ENCODE data around the gene CFAP210. TPM values are rescaled to one million over a fixed set of nuclear protein-coding genes. Genes with fewer than 3 reads are reported as not detected.

CFAP210 gene
- total and polyA plus RNA-seq, 10 of the 15 experiments (the other 5 are each of a cell fraction or from before 2014, with no cell fraction given): not detected

GRCh38 chr2:169670937-169671336 lies 23.3 kb downstream of the CFAP210 start (continued):
- TF ChIP-seq SPI1 (IDR thresholded peaks at IDR 0.05; ENCODE audit: borderline replicate concordance, insufficient read depth, low read depth, low read length) (no peak), NFXL1 (IDR thresholded peaks at IDR 0.05; ENCODE audit: borderline replicate concordance) (no peak)

- SMC1A ChIA-PET (ENCODE audit: uncharacterized antibody, unreplicated experiment): interaction anchor here (0.8 to 1.0 kb wide), 3 partner anchors 28 to 41 kb away, joined by 3 read pairs; no protein-coding TSS in a partner anchor
- RAD21 ChIA-PET (ENCODE audit: unreplicated experiment): interaction anchor here (1.4 kb wide), 1 partner anchor 95 kb away, joined by 3 read pairs; no protein-coding TSS in a partner anchor
- in situ Hi-C loops (cut with MboI) (no loop called here), intact Hi-C loops (cut with micrococcal nuclease; ENCODE audit: unreplicated experiment) (no loop called here)
- CTCF ChIA-PET: no interaction called here
- BruUV-seq (replicated peaks): no TSS peak
- H3K79me2 ChIP-seq (ENCODE audit: control insufficient read depth, insufficient read depth, low read length): no peaks in the 10 kb centered on the region
- no peaks in the 10 kb centered on the region for H3K27me3 ChIP-seq (replicated peaks in 1 of 2; ENCODE audit: control insufficient read depth in 2 of 2, insufficient read depth in 2 of 2, low read length in 1 of 2)
- peaks cover 2% of the 10 kb centered on the region; the same call in 1 of the 2 replicates for H3K4me1 ChIP-seq (ENCODE audit: control insufficient read depth, insufficient read depth, low read length)
- 16% methylated on average over 2 of the region's 2 CpGs for WGBS (ENCODE audit: insufficient coverage, insufficient replicate concordance, low lambda C conversion rate, missing lambda C conversion rate)
- H3K27ac ChIP-seq (ENCODE audit: control insufficient read depth, insufficient read depth): no peak overlapping the region
- no peaks in the 10 kb centered on the region for H3K9me3 ChIP-seq (replicated peaks; ENCODE audit: control insufficient read depth, insufficient read depth, low read length)
- no peak overlapping the region for H3K4me2 ChIP-seq (ENCODE audit: control insufficient read depth, insufficient read depth)
- POLR2A ChIA-PET: interaction anchor here (0.6 kb wide), 1 partner anchor 303 kb away, joined by 3 read pairs; no protein-coding TSS in a partner anchor
- H3K9ac ChIP-seq (ENCODE audit: control insufficient read depth, insufficient read depth, low read length): no peak overlapping the region
- H4K20me1 ChIP-seq (ENCODE audit: control insufficient read depth, insufficient read depth): no peaks in the 10 kb centered on the region
- no peak for DNase-seq (ENCODE audit: low read depth, low spot score)
- H3K4me3 ChIP-seq: no peak overlapping the region
- H2AFZ ChIP-seq (ENCODE audit: control insufficient read depth, low read depth, low read length): no peak overlapping the region
- H3K36me3 ChIP-seq (ENCODE audit: control insufficient read depth in 2 of 2, insufficient read depth in 2 of 2, low read length in 1 of 2): no peaks in the 10 kb centered on the region
- FAIRE-seq: no peak
- ATAC-seq: peak; percentile 76
- TF ChIP-seq BCL11A (IDR thresholded peaks at IDR 0.05; ENCODE audit: low read depth, low read length) (no peak), BCLAF1 (IDR thresholded peaks at IDR 0.05) (no peak), SMAD5 (IDR thresholded peaks at IDR 0.05; ENCODE audit: low read depth) (no peak), ZNF592 (IDR thresholded peaks at IDR 0.05) (no peak), GATAD2B (conservative IDR thresholded peaks at IDR 0.05; ENCODE audit: low read depth) (no peak), MXI1 (IDR thresholded peaks at IDR 0.05; ENCODE audit: low read depth, low read length) (no peak), JUNB (IDR thresholded peaks at IDR 0.05) (no peak)
- TF ChIP-seq, protein P1, sequence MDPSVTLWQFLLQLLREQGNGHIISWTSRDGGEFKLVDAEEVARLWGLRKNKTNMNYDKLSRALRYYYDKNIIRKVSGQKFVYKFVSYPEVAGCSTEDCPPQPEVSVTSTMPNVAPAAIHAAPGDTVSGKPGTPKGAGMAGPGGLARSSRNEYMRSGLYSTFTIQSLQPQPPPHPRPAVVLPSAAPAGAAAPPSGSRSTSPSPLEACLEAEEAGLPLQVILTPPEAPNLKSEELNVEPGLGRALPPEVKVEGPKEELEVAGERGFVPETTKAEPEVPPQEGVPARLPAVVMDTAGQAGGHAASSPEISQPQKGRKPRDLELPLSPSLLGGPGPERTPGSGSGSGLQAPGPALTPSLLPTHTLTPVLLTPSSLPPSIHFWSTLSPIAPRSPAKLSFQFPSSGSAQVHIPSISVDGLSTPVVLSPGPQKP (IDR thresholded peaks at IDR 0.05; ENCODE audit: low read depth, low read length): no peak
- TF ChIP-seq, protein P2, sequence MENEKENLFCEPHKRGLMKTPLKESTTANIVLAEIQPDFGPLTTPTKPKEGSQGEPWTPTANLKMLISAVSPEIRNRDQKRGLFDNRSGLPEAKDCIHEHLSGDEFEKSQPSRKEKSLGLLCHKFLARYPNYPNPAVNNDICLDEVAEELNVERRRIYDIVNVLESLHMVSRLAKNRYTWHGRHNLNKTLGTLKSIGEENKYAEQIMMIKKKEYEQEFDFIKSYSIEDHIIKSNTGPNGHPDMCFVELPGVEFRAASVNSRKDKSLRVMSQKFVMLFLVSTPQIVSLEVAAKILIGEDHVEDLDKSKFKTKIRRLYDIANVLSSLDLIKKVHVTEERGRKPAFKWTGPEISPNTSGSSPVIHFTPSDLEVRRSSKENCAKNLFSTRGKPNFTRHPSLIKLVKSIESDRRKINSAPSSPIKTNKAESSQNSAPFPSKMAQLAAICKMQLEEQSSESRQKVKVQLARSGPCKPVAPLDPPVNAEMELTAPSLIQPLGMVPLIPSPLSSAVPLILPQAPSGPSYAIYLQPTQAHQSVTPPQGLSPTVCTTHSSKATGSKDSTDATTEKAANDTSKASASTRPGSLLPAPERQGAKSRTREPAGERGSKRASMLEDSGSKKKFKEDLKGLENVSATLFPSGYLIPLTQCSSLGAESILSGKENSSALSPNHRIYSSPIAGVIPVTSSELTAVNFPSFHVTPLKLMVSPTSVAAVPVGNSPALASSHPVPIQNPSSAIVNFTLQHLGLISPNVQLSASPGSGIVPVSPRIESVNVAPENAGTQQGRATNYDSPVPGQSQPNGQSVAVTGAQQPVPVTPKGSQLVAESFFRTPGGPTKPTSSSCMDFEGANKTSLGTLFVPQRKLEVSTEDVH (IDR thresholded peaks at IDR 0.05; ENCODE audit: low read depth, partially characterized antibody): no peak
These were observed 24.0 kb downstream of the CFAP210 start for GRCh38 chr2:169670215-169670651.

All from GM12878 (cell line).